Osteoblast (primary cell): ENCODE data around the gene ATG4A. TPM values are rescaled to one million over a fixed set of nuclear protein-coding genes. Genes with fewer than 3 reads are reported as not detected.

Experiments
- DNase-seq: peaks from one replicate; pipeline ENCODE4 v3.0.0; 2011; ENCODE audit warnings: low spot score, mixed read lengths; ENCODE audit not compliant: insufficient read length; ENCODE audit errors: missing footprints
- H2AFZ ChIP-seq: 2 replicates; pipeline ENCODE4 v1.6.0; 2011; ENCODE audit warnings: mild to moderate bottlenecking, low read length
- H3K27ac ChIP-seq: 2 replicates; pipeline ENCODE4 v1.5.1; 2011; ENCODE audit warnings: mild to moderate bottlenecking, low read depth, low read length, moderate library complexity
- H3K27me3 ChIP-seq: 2 replicates; pipeline ENCODE4 v1.6.0; 2012; ENCODE audit warnings: mild to moderate bottlenecking, control low read depth, inconsistent platforms, low read length, moderate library complexity; ENCODE audit not compliant: insufficient read depth
- H3K36me3 ChIP-seq: 2 replicates; pipeline ENCODE4 v1.5.1; 2011; ENCODE audit warnings: mild to moderate bottlenecking, low read length, control low read depth, moderate library complexity; ENCODE audit not compliant: insufficient read depth
- H3K4me1 ChIP-seq: 2 replicates; pipeline ENCODE4 v1.5.1; 2011; ENCODE audit warnings: mild to moderate bottlenecking, low read length, control low read depth, moderate library complexity; ENCODE audit not compliant: insufficient read depth
- H3K4me2 ChIP-seq: 2 replicates; pipeline ENCODE4 v1.6.0; 2011; ENCODE audit warnings: mild to moderate bottlenecking, low read length; ENCODE audit not compliant: insufficient read depth
- H3K4me3 ChIP-seq: fragments of 200-600 bp; sonication (generic); 3 replicates; pipeline ENCODE4 v1.5.1; 2012; ENCODE audit warnings: mild to moderate bottlenecking, low read length, inconsistent platforms; ENCODE audit not compliant: insufficient read depth
- H3K79me2 ChIP-seq: 2 replicates; pipeline ENCODE4 v1.6.0; 2012; ENCODE audit warnings: mild to moderate bottlenecking, low read length, control low read depth, inconsistent platforms; ENCODE audit not compliant: insufficient read depth
- H3K9me3 ChIP-seq: 2 replicates; pipeline ENCODE4 v1.5.1; 2011; ENCODE audit warnings: low read depth, low read length, control low read depth
- H4K20me1 ChIP-seq: 2 replicates; pipeline ENCODE4 v1.6.0; 2012; ENCODE audit warnings: mild to moderate bottlenecking, low read length, control low read depth; ENCODE audit not compliant: insufficient read depth
- CTCF ChIP-seq: IDR thresholded peaks from 2 replicates; pipeline ENCODE4 v1.5.1; 2011; ENCODE audit warnings: mild to moderate bottlenecking, low read depth, low read length, moderate library complexity; ENCODE audit errors: extremely low read depth
- total RNA-seq: library from RNA; depleted of rRNA; stranded (reverse); fragments of >200 nt; gene quantifications from 2 replicates; pipeline ENCODE4 v1.2.3, GENCODE V29; 2012

ATG4A gene
- total RNA-seq, 1 donor = 6.9 TPM

GRCh38 chrX:108159028-108159670 lies 67.6 kb downstream of the ATG4A start:
- Histone ChIP-seq H3K27ac (no peak overlapping the region), H2AFZ (no peak overlapping the region)

GRCh38 chrX:108160309-108160708 lies 68.7 kb downstream of the ATG4A start:
- H4K20me1 ChIP-seq = no peaks in the 10 kb centered on the region
- no peak overlapping the region for H3K27ac ChIP-seq
- no peaks in the 10 kb centered on the region for H3K9me3 ChIP-seq
- no peak overlapping the region for H2AFZ ChIP-seq
- no peak for TF ChIP-seq CTCF
- H3K27me3 ChIP-seq = peaks cover 17% of the 10 kb centered on the region
- no peak for DNase-seq
- H3K4me1 ChIP-seq = no peaks in the 10 kb centered on the region
- H3K79me2 ChIP-seq = no peaks in the 10 kb centered on the region
- H3K4me3 ChIP-seq = no peak overlapping the region
- H3K4me2 ChIP-seq = no peak overlapping the region
- no peaks in the 10 kb centered on the region for H3K36me3 ChIP-seq

More at GRCh38 chrX:108159028-108159670, 67.6 kb downstream of the ATG4A start:
- DNase-seq = no peak
- no peak for TF ChIP-seq CTCF
- no peaks in the 10 kb centered on the region for H3K9me3 ChIP-seq
- no peaks in the 10 kb centered on the region for H3K79me2 ChIP-seq
- H3K4me3 ChIP-seq = no peak overlapping the region
- no peaks in the 10 kb centered on the region for H3K36me3 ChIP-seq
- H3K4me2 ChIP-seq = no peak overlapping the region
- H3K27me3 ChIP-seq = peaks cover 17% of the 10 kb centered on the region
- H4K20me1 ChIP-seq = no peaks in the 10 kb centered on the region
- no peaks in the 10 kb centered on the region for H3K4me1 ChIP-seq

GRCh38 chrX:108162265-108162664 lies 70.7 kb downstream of the ATG4A start:
- H3K9me3 ChIP-seq = no peaks in the 10 kb centered on the region
- H2AFZ ChIP-seq = no peak overlapping the region
- H3K4me1 ChIP-seq = no peaks in the 10 kb centered on the region
- no peak overlapping the region for H3K4me2 ChIP-seq
- peaks cover 14% of the 10 kb centered on the region for H3K27me3 ChIP-seq
- TF ChIP-seq CTCF = no peak
- DNase-seq = no peak
- no peaks in the 10 kb centered on the region for H4K20me1 ChIP-seq
- H3K27ac ChIP-seq = no peak overlapping the region
- no peak overlapping the region for H3K4me3 ChIP-seq
- no peaks in the 10 kb centered on the region for H3K36me3 ChIP-seq
- H3K79me2 ChIP-seq = no peaks in the 10 kb centered on the region

GRCh38 chrX:108163333-108164082 lies 71.9 kb downstream of the ATG4A start:
- H3K4me2 ChIP-seq = no peak overlapping the region
- H3K9me3 ChIP-seq = no peaks in the 10 kb centered on the region
- H3K27ac ChIP-seq = no peak overlapping the region
- TF ChIP-seq CTCF = no peak
- no peaks in the 10 kb centered on the region for H3K36me3 ChIP-seq
- DNase-seq = no peak
- H3K4me1 ChIP-seq = no peaks in the 10 kb centered on the region
- no peaks in the 10 kb centered on the region for H3K79me2 ChIP-seq
- H4K20me1 ChIP-seq = no peaks in the 10 kb centered on the region
- no peak overlapping the region for H3K4me3 ChIP-seq
- H2AFZ ChIP-seq = no peak overlapping the region
- H3K27me3 ChIP-seq = peaks cover 4% of the 10 kb centered on the region
